ENCODE data around the gene ASPHD1. TPM values are rescaled to one million over a fixed set of nuclear protein-coding genes. Genes with fewer than 3 reads are reported as not detected.

ASPHD1 gene
- total and polyA plus RNA-seq, 2 of the 8 experiments (the other 6 are each of a cell fraction or from before 2014, with no cell fraction given), result 14.5 to 18.6 TPM

DNA sequence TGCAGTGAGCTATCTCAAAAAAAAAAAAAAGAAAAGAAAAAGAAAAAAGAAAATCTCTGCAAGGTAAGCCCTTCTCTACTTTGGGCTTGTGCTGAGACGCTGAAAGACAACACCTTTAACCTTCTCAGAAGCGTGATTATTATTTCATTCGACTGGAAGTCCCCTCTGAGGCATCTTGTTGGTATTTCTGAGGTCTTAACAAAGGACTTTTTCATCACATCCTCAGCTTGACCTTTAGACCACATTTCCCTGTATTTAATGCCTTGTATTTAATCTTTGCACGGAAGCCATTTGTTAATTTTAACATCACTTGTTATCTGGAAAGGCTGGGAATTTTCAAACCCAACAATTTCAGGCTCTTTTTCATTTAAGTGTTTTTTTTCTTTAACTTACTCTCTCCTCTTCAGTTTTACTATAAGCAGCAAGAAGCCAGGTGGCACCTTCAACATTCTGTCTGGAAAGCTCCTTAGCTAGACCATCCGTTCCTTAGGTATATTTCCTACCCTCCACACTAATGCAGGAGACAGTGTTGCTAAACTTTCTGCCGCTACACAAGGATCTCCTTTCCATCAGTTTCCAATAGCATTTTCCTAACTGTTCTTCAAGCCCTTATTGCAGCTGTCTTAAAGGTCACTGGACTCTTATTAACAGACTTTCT is 15.4 kb downstream of the ASPHD1 start:
- ChIA-PET POLR2A (ENCODE audit: partially characterized antibody) (interaction anchor here (2.3 kb wide), 1 partner anchor 8 kb away, joined by 7 read pairs; no protein-coding TSS in a partner anchor), CTCF (ENCODE audit: partially characterized antibody) (interaction anchor here (0.8 to 2.8 kb wide), 5 partner anchors 8 to 68 kb away, joined by 3 to 9 read pairs (median 3); partner anchors contain the start of genes CDIPT and KCTD13)
- peaks cover 3 to 6% of the 10 kb centered on the region in 2 experiments for H4K20me1 ChIP-seq (replicated peaks in 1 of 2; ENCODE audit: control insufficient read depth in 1 of 2, insufficient read depth in 2 of 2, low read length in 2 of 2)
- no peak overlapping the region for H2BK5ac ChIP-seq (ENCODE audit: low read depth, low read length)
- H3K4ac ChIP-seq (replicated peaks; ENCODE audit: insufficient read length, low read depth, low read length), result no peak overlapping the region
- H3K9ac ChIP-seq (replicated peaks in 1 of 4; ENCODE audit: extremely low read depth in 1 of 4, low read depth in 3 of 4, low read length in 3 of 4), result no peak overlapping the region
- no peak overlapping the region for H2BK15ac ChIP-seq (ENCODE audit: low read length)
- H2AK5ac ChIP-seq (ENCODE audit: low read depth, low read length), result no peak overlapping the region
- peaks cover 0 to 5% (median 1%) of the 10 kb centered on the region in 4 experiments; a peak in 1 of 7 replicates for H3K4me1 ChIP-seq (replicated peaks in 1 of 4; ENCODE audit: control insufficient read depth in 3 of 4, insufficient read depth in 4 of 4, low read length in 3 of 4)
- H4K91ac ChIP-seq (replicated peaks; ENCODE audit: insufficient read length, low read length), result no peak overlapping the region
- H4K5ac ChIP-seq (ENCODE audit: insufficient read length, low read depth, low read length), result no peak overlapping the region
- H3K23ac ChIP-seq (ENCODE audit: insufficient read length), result no peak overlapping the region
- no peak overlapping the region for H2AFZ ChIP-seq (ENCODE audit: low read length)
- H3K36me3 ChIP-seq (ENCODE audit: control insufficient read depth in 2 of 4, insufficient read depth in 4 of 4, low read length in 3 of 4), result peaks cover 0 to 8% (median under 1%) of the 10 kb centered on the region in 4 experiments; a peak in 6 of 8 replicates
- WGBS, 2 experiments (ENCODE audit: extremely low coverage in 1 of 2, insufficient coverage in 1 of 2, insufficient read length in 1 of 2, insufficient replicate concordance in 2 of 2, low coverage in 1 of 2, low lambda C conversion rate in 2 of 2, missing lambda C conversion rate in 1 of 2), result 89% methylated on average over 6 of the region's 6 CpGs; no CpG with 5 or more reads in 1 of the 2 experiments
- DNase-seq (ENCODE audit: low read depth in 1 of 2, low spot score in 2 of 2), result no peak
- no peaks in the 10 kb centered on the region for H3K79me2 ChIP-seq (ENCODE audit: control insufficient read depth in 1 of 2, insufficient read depth in 2 of 2, low read length in 2 of 2)
- no peak overlapping the region for H2BK120ac ChIP-seq (replicated peaks; ENCODE audit: low read depth, low read length)
- H3K23me2 ChIP-seq (ENCODE audit: low read depth, low read length), result no peaks in the 10 kb centered on the region
- no peaks in the 10 kb centered on the region for H3K9me3 ChIP-seq (ENCODE audit: insufficient read depth in 2 of 2, low read depth in 1 of 2, low read length in 1 of 2)
- H3K4me2 ChIP-seq (ENCODE audit: insufficient read depth in 1 of 2, low read depth in 2 of 2, low read length in 2 of 2), result no peak overlapping the region
- no peaks in the 10 kb centered on the region for H3K79me1 ChIP-seq (ENCODE audit: low read depth, low read length)
- no peak for FAIRE-seq
- no peak overlapping the region for H3K14ac ChIP-seq (ENCODE audit: insufficient read length)
- no peak overlapping the region for H3K4me3 ChIP-seq (ENCODE audit: extremely low read depth in 1 of 4, insufficient read depth in 2 of 4, low read depth in 3 of 4, low read length in 4 of 4)
- H3K56ac ChIP-seq (replicated peaks; ENCODE audit: insufficient read length, low read depth, low read length), result no peak overlapping the region
- H2BK12ac ChIP-seq (ENCODE audit: low read depth, low read length), result no peak overlapping the region
- no peak overlapping the region for H3K18ac ChIP-seq (ENCODE audit: extremely low read depth, low read length)
- no peaks in the 10 kb centered on the region for H3K27me3 ChIP-seq (replicated peaks in 1 of 4; ENCODE audit: control insufficient read depth in 3 of 4, extremely low read depth in 1 of 4, insufficient read depth in 3 of 4, low read length in 3 of 4)
- H4K8ac ChIP-seq (ENCODE audit: extremely low read depth, insufficient read depth, low read length), result no peak overlapping the region
- no peak overlapping the region for H3K27ac ChIP-seq (ENCODE audit: low read depth, low read length)
- no peak overlapping the region for H2BK20ac ChIP-seq (ENCODE audit: low read length)
- TF ChIP-seq, protein P1, sequence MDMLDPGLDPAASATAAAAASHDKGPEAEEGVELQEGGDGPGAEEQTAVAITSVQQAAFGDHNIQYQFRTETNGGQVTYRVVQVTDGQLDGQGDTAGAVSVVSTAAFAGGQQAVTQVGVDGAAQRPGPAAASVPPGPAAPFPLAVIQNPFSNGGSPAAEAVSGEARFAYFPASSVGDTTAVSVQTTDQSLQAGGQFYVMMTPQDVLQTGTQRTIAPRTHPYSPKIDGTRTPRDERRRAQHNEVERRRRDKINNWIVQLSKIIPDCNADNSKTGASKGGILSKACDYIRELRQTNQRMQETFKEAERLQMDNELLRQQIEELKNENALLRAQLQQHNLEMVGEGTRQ (IDR thresholded peaks at IDR 0.05; ENCODE audit: low read length), result no peak
- TF ChIP-seq HDAC6 (IDR thresholded peaks at IDR 0.05; ENCODE audit: low read depth, low read length) (no peak), SIN3A (conservative IDR thresholded peaks at IDR 0.05 in 1 of 2, IDR thresholded peaks at IDR 0.05 in 1 of 2; ENCODE audit: low read depth in 1 of 2, low read length in 2 of 2) (no peak), SP1 (IDR thresholded peaks at IDR 0.05; ENCODE audit: low read depth, low read length) (no peak)

Measured in H1 (cell line).